Neural crest cell (in vitro differentiated cells): ENCODE measurements around the gene CFAP210. TPM values are rescaled to one million over a fixed set of nuclear protein-coding genes. Genes with fewer than 3 reads are reported as not detected.

Experiments used
- DNase-seq: peaks from one replicate; pipeline ENCODE4 v3.0.0; 2021; ENCODE audit warnings: low read depth, mixed read lengths, low spot score
- H3K27ac Mint-ChIP-seq: one replicate; pipeline ENCODE4 v1.8.0; 2021; ENCODE audit warnings: mild to moderate bottlenecking, mixed read lengths; ENCODE audit not compliant: unreplicated experiment
- H3K27me3 Mint-ChIP-seq: 2 replicates; pipeline ENCODE4 v1.8.0; 2021; ENCODE audit warnings: low read depth, mild to moderate bottlenecking, mixed read lengths
- H3K36me3 Mint-ChIP-seq: 2 replicates; pipeline ENCODE4 v1.8.0; 2021; ENCODE audit warnings: low read depth, mild to moderate bottlenecking, mixed read lengths
- H3K4me1 Mint-ChIP-seq: 2 replicates; pipeline ENCODE4 v1.8.0; 2021; ENCODE audit warnings: mixed read lengths
- H3K4me3 Mint-ChIP-seq: one replicate; pipeline ENCODE4 v1.8.0; 2021; ENCODE audit warnings: mild to moderate bottlenecking, mixed read lengths
- H3K9me3 Mint-ChIP-seq: 2 replicates; pipeline ENCODE4 v1.8.0; 2021; ENCODE audit warnings: mixed read lengths
- CTCF ChIP-seq: fragments of 200-600 bp; sonication (generic); conservative IDR thresholded peaks from 2 replicates; pipeline ENCODE4 v1.5.0; 2021; ENCODE audit warnings: antibody characterized with exemption, mild to moderate bottlenecking
- total RNA-seq: library from RNA; stranded (reverse); gene quantifications from 2 replicates; pipeline ENCODE4 v1.2.1, GENCODE V29; 2021

CFAP210 gene
- total RNA-seq, 1 donor from 2014 or later: 2.3 TPM

- TF ChIP-seq CTCF: no peak
- no peak overlapping the region for H3K4me3 Mint-ChIP-seq
- no peak overlapping the region for H3K27ac Mint-ChIP-seq
- peaks cover 10% of the 10 kb centered on the region for H3K36me3 Mint-ChIP-seq
- peaks cover 5% of the 10 kb centered on the region for H3K9me3 Mint-ChIP-seq
- no peaks in the 10 kb centered on the region for H3K4me1 Mint-ChIP-seq
- H3K27me3 Mint-ChIP-seq: no peaks in the 10 kb centered on the region
- no peak for DNase-seq
Observed at GRCh38 chr2:169716238-169716886, 22.2 kb upstream of the CFAP210 start.

- Mint-ChIP-seq H3K27me3 (no peaks in the 10 kb centered on the region), H3K4me3 (no peak overlapping the region), H3K4me1 (no peaks in the 10 kb centered on the region), H3K9me3 (peaks cover 5% of the 10 kb centered on the region), H3K36me3 (peaks cover 11% of the 10 kb centered on the region), H3K27ac (no peak overlapping the region)
- no peak for TF ChIP-seq CTCF
- no peak for DNase-seq
Observed at GRCh38 chr2:169715379-169716237, 21.4 kb upstream of the CFAP210 start.

GRCh38 chr2:169714699-169715098 is 20.5 kb upstream of the CFAP210 start:
- no peaks in the 10 kb centered on the region for H3K4me1 Mint-ChIP-seq

GRCh38 chr2:169713331-169713730 is 19.1 kb upstream of the CFAP210 start:
- Mint-ChIP-seq H3K27ac (no peak overlapping the region), H3K4me1 (no peaks in the 10 kb centered on the region), H3K36me3 (peaks cover 15% of the 10 kb centered on the region), H3K27me3 (no peaks in the 10 kb centered on the region), H3K4me3 (no peak overlapping the region), H3K9me3 (peaks cover 5% of the 10 kb centered on the region)
- TF ChIP-seq CTCF: no peak
- no peak for DNase-seq

More at GRCh38 chr2:169714699-169715098, 20.5 kb upstream of the CFAP210 start:
- no peak for DNase-seq
- no peak overlapping the region for H3K27ac Mint-ChIP-seq
- H3K36me3 Mint-ChIP-seq: peaks cover 15% of the 10 kb centered on the region
- H3K4me3 Mint-ChIP-seq: no peak overlapping the region
- H3K9me3 Mint-ChIP-seq: peaks cover 5% of the 10 kb centered on the region
- no peak for TF ChIP-seq CTCF
- H3K27me3 Mint-ChIP-seq: no peaks in the 10 kb centered on the region

DNA sequence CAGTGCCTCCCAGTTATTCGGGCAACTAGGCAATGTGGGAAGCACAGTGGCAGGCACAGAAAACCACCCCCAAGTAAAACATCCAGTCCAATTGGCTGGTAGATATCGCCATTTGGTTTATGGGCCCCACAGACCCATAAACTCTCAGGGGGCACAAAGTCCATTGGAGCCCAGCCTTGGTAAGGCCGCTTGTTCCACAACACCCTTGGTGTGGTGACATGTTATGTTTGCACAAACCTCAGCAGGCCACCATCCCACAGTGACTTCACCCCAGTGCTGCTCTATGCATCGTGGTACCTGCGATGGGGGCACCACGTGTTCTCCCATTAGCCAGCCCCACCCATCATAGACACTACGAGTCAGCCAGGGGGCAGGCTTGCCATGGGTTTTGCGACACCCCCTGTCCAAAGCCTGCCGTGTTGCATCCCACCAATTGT is 18.6 kb upstream of the CFAP210 start:
- peaks cover 15% of the 10 kb centered on the region for H3K36me3 Mint-ChIP-seq
- DNase-seq: no peak
- H3K27ac Mint-ChIP-seq: peak overlapping the region; percentile 3
- H3K27me3 Mint-ChIP-seq: no peaks in the 10 kb centered on the region
- H3K4me3 Mint-ChIP-seq: no peak overlapping the region
- H3K9me3 Mint-ChIP-seq: peaks cover 5% of the 10 kb centered on the region
- no peaks in the 10 kb centered on the region for H3K4me1 Mint-ChIP-seq
- TF ChIP-seq CTCF: no peak
